ENCODE data around the gene GNL3.

DNA sequence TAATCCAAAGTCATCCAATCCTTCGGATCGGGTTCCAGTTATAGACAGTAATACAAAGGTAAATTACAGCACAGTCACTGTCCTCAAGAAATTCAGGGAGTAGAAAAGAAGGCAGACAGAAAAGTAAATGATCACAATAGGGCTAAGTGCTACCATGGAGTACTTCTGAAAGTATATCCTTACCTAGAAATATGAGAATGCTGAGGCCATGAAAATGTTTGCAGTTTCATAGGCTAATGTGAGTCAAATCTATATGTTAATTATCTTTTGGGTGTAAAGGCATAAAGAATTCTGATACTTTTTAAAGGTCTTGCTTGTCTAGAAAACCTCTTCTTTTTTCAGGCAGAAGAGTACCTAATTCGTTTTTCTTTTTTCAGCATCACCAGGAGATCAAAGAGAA lies 29.9 kb upstream of the GNL3 start:
- TF ChIP-seq, protein P1, sequence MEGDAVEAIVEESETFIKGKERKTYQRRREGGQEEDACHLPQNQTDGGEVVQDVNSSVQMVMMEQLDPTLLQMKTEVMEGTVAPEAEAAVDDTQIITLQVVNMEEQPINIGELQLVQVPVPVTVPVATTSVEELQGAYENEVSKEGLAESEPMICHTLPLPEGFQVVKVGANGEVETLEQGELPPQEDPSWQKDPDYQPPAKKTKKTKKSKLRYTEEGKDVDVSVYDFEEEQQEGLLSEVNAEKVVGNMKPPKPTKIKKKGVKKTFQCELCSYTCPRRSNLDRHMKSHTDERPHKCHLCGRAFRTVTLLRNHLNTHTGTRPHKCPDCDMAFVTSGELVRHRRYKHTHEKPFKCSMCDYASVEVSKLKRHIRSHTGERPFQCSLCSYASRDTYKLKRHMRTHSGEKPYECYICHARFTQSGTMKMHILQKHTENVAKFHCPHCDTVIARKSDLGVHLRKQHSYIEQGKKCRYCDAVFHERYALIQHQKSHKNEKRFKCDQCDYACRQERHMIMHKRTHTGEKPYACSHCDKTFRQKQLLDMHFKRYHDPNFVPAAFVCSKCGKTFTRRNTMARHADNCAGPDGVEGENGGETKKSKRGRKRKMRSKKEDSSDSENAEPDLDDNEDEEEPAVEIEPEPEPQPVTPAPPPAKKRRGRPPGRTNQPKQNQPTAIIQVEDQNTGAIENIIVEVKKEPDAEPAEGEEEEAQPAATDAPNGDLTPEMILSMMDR (IDR thresholded peaks at IDR 0.05) = no peak
- TF ChIP-seq POLR2A (IDR thresholded peaks at IDR 0.05) = no peak

Measured in adrenal gland (tissue), 5 donors.